ENCODE results near the gene NUS1. TPM values are rescaled to one million over a fixed set of nuclear protein-coding genes. Genes with fewer than 3 reads are reported as not detected.
"Not testable (repeated sequence)": the region's sequence is repeated elsewhere in the genome, so short reads cannot be mapped to it uniquely, and the experiment has no call there.

NUS1 gene
- total and polyA plus RNA-seq, 10 of the 15 experiments (the other 5 are each of a cell fraction or from before 2014, with no cell fraction given) = 16.7 to 46.5 (median 22.1) TPM

DNA sequence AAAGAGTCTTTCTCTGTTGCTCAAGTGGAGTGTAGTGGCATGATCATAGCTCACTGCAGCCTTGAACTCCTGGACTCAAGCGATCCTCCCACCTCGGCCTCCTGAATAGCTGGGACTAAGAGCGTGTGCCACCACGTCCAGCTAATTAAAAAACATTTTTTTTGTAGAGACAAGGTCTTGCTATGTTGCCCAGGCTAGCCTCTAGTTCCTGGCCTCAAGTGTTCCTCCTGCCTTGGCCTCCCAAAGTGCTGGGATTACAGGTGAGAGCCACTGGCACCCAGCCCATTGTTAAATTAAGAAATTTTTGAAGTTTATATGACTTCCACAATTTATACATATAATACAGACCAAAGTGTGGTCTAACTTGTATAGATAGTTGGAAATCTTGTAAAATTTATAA, 14.3 kb downstream of the NUS1 start:
- H3K27ac ChIP-seq (ENCODE audit: control insufficient read depth, insufficient read depth); H3K27me3 ChIP-seq (replicated peaks in 1 of 2; ENCODE audit: control insufficient read depth in 2 of 2, insufficient read depth in 2 of 2, low read length in 1 of 2); H3K4me2 ChIP-seq (ENCODE audit: control insufficient read depth, insufficient read depth); H3K9ac ChIP-seq (ENCODE audit: control insufficient read depth, insufficient read depth, low read length); ATAC-seq; H3K9me3 ChIP-seq (replicated peaks; ENCODE audit: control insufficient read depth, insufficient read depth, low read length); RAD21 ChIA-PET (ENCODE audit: unreplicated experiment); H4K20me1 ChIP-seq (ENCODE audit: control insufficient read depth, insufficient read depth); in situ Hi-C loops (cut with MboI); FAIRE-seq; H3K4me1 ChIP-seq (ENCODE audit: control insufficient read depth, insufficient read depth, low read length); POLR2A ChIA-PET; intact Hi-C loops (cut with micrococcal nuclease; ENCODE audit: unreplicated experiment); H3K36me3 ChIP-seq (ENCODE audit: control insufficient read depth in 2 of 2, insufficient read depth in 2 of 2, low read length in 1 of 2); BruUV-seq (replicated peaks); H3K4me3 ChIP-seq; H2AFZ ChIP-seq (ENCODE audit: control insufficient read depth, low read depth, low read length); DNase-seq (ENCODE audit: low read depth, low spot score): not testable (repeated sequence)
- ChIA-PET SMC1A (ENCODE audit: uncharacterized antibody, unreplicated experiment) (interaction anchor here (2.2 kb wide), 1 partner anchor 13 kb away, joined by 5 read pairs; no protein-coding TSS in a partner anchor), CTCF (interaction anchor here (1.5 kb wide), 1 partner anchor 17 kb away, joined by 4 read pairs; no protein-coding TSS in a partner anchor)
- H3K79me2 ChIP-seq (ENCODE audit: control insufficient read depth, insufficient read depth, low read length) = peaks cover 61% of the 10 kb centered on the region
- 96% methylated on average over 4 of the region's 4 CpGs for WGBS (ENCODE audit: insufficient coverage, insufficient replicate concordance, low lambda C conversion rate, missing lambda C conversion rate)

DNA sequence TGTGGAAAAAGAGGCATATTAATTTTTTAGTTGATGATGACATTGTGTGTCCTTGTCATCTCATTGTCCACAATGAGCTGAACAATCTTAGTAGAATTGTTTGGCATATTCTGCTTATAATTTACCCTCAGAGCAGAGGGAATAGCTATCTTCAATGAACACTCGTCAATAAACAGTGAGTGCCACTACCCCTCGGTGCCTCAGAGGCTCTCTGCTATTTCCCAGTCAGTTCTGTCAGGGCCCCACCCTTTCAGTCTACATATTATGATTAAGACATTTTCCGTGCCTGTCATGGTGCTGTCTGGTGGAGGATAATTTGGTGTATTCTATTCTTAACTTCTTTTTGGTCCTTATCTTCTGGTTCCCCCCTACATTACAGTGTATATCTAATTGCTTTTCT, 31.2 kb downstream of the NUS1 start:
- Histone ChIP-seq H4K20me1 (ENCODE audit: control insufficient read depth, insufficient read depth) (no peaks in the 10 kb centered on the region), H2AFZ (ENCODE audit: control insufficient read depth, low read depth, low read length) (no peak overlapping the region), H3K9ac (ENCODE audit: control insufficient read depth, insufficient read depth, low read length) (no peak overlapping the region), H3K4me3 (no peak overlapping the region), H3K4me2 (ENCODE audit: control insufficient read depth, insufficient read depth) (no peak overlapping the region), H3K36me3 (ENCODE audit: control insufficient read depth in 2 of 2, insufficient read depth in 2 of 2, low read length in 1 of 2) (peaks cover 0 to 28% of the 10 kb centered on the region in 2 experiments; a peak in 3 of 4 replicates), H3K79me2 (ENCODE audit: control insufficient read depth, insufficient read depth, low read length) (no peaks in the 10 kb centered on the region), H3K4me1 (ENCODE audit: control insufficient read depth, insufficient read depth, low read length) (peaks cover 8% of the 10 kb centered on the region; the same call in 1 of the 2 replicates), H3K27me3 (replicated peaks in 1 of 2; ENCODE audit: control insufficient read depth in 2 of 2, insufficient read depth in 2 of 2, low read length in 1 of 2) (no peaks in the 10 kb centered on the region), H3K27ac (ENCODE audit: control insufficient read depth, insufficient read depth) (peak overlapping the region; percentile 34; the same call in 1 of the 2 replicates), H3K9me3 (replicated peaks; ENCODE audit: control insufficient read depth, insufficient read depth, low read length) (no peaks in the 10 kb centered on the region)
- ChIA-PET POLR2A (no interaction called here), RAD21 (ENCODE audit: unreplicated experiment) (no interaction called here), SMC1A (ENCODE audit: uncharacterized antibody, unreplicated experiment) (interaction anchor here (0.9 to 2.5 kb wide), 5 partner anchors 24 to 256 kb away, joined by 3 to 8 read pairs (median 3); no protein-coding TSS in a partner anchor), CTCF (interaction anchor here (1.1 to 2.0 kb wide), 4 partner anchors 8 to 256 kb away, joined by 3 to 7 read pairs (median 4); no protein-coding TSS in a partner anchor)
- 81% methylated on average over 3 of the region's 3 CpGs for WGBS (ENCODE audit: insufficient coverage, insufficient replicate concordance, low lambda C conversion rate, missing lambda C conversion rate)
- no TSS peak for BruUV-seq (replicated peaks)
- FAIRE-seq (no peak), DNase-seq (ENCODE audit: low read depth, low spot score) (no peak), ATAC-seq (no peak)
- in situ Hi-C loops (cut with MboI) = no loop called here
- intact Hi-C loops (cut with micrococcal nuclease; ENCODE audit: unreplicated experiment) = no loop called here
- TF ChIP-seq, protein P1, sequence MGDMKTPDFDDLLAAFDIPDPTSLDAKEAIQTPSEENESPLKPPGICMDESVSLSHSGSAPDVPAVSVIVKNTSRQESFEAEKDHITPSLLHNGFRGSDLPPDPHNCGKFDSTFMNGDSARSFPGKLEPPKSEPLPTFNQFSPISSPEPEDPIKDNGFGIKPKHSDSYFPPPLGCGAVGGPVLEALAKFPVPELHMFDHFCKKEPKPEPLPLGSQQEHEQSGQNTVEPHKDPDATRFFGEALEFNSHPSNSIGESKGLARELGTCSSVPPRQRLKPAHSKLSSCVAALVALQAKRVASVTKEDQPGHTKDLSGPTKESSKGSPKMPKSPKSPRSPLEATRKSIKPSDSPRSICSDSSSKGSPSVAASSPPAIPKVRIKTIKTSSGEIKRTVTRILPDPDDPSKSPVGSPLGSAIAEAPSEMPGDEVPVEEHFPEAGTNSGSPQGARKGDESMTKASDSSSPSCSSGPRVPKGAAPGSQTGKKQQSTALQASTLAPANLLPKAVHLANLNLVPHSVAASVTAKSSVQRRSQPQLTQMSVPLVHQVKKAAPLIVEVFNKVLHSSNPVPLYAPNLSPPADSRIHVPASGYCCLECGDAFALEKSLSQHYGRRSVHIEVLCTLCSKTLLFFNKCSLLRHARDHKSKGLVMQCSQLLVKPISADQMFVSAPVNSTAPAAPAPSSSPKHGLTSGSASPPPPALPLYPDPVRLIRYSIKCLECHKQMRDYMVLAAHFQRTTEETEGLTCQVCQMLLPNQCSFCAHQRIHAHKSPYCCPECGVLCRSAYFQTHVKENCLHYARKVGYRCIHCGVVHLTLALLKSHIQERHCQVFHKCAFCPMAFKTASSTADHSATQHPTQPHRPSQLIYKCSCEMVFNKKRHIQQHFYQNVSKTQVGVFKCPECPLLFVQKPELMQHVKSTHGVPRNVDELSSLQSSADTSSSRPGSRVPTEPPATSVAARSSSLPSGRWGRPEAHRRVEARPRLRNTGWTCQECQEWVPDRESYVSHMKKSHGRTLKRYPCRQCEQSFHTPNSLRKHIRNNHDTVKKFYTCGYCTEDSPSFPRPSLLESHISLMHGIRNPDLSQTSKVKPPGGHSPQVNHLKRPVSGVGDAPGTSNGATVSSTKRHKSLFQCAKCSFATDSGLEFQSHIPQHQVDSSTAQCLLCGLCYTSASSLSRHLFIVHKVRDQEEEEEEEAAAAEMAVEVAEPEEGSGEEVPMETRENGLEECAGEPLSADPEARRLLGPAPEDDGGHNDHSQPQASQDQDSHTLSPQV (IDR thresholded peaks at IDR 0.05) = no peak
- TF ChIP-seq RELA (IDR thresholded peaks at IDR 0.05; ENCODE audit: borderline replicate concordance, partially characterized antibody) (no peak), SRF (IDR thresholded peaks at IDR 0.05; ENCODE audit: low read depth in 2 of 2, low read length in 2 of 2) (no peak), BHLHE40 (IDR thresholded peaks at IDR 0.05; ENCODE audit: borderline replicate concordance in 1 of 2, low read depth in 2 of 2, low read length in 1 of 2) (no peak), FOXM1 (IDR thresholded peaks at IDR 0.05; ENCODE audit: low read depth, low read length) (no peak), BCL11A (IDR thresholded peaks at IDR 0.05; ENCODE audit: low read depth, low read length) (no peak), NFYA (IDR thresholded peaks at IDR 0.05; ENCODE audit: borderline replicate concordance, low read depth, low read length) (no peak)
- TF ChIP-seq, protein P2, sequence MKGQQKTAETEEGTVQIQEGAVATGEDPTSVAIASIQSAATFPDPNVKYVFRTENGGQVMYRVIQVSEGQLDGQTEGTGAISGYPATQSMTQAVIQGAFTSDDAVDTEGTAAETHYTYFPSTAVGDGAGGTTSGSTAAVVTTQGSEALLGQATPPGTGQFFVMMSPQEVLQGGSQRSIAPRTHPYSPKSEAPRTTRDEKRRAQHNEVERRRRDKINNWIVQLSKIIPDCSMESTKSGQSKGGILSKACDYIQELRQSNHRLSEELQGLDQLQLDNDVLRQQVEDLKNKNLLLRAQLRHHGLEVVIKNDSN (IDR thresholded peaks at IDR 0.05; ENCODE audit: borderline replicate concordance, extremely low read length, insufficient read depth, low read depth, low read length) = no peak
- TF ChIP-seq, protein P3, sequence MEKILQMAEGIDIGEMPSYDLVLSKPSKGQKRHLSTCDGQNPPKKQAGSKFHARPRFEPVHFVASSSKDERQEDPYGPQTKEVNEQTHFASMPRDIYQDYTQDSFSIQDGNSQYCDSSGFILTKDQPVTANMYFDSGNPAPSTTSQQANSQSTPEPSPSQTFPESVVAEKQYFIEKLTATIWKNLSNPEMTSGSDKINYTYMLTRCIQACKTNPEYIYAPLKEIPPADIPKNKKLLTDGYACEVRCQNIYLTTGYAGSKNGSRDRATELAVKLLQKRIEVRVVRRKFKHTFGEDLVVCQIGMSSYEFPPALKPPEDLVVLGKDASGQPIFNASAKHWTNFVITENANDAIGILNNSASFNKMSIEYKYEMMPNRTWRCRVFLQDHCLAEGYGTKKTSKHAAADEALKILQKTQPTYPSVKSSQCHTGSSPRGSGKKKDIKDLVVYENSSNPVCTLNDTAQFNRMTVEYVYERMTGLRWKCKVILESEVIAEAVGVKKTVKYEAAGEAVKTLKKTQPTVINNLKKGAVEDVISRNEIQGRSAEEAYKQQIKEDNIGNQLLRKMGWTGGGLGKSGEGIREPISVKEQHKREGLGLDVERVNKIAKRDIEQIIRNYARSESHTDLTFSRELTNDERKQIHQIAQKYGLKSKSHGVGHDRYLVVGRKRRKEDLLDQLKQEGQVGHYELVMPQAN (conservative IDR thresholded peaks at IDR 0.05) = no peak
